Measurements from ENCODE around the gene IGF1R. TPM values are rescaled to one million over a fixed set of nuclear protein-coding genes. Genes with fewer than 3 reads are reported as not detected.

The IGF1R gene
- polyA plus RNA-seq, 1 experiment, result 36.2 TPM

GRCh38 chr15:98743177-98743576 lies 94.8 kb downstream of the IGF1R start:
- TF ChIP-seq CTCF (IDR thresholded peaks at IDR 0.05; ENCODE audit: insufficient read depth, low read depth, low read length), result no peak
- DNase-seq (ENCODE audit: low read depth), result no peak
- CTCF ChIA-PET, result no interaction called here
- no peak overlapping the region for H3K4me3 ChIP-seq (ENCODE audit: low read depth, low read length)
- H3K36me3 ChIP-seq (ENCODE audit: control insufficient read depth, insufficient read depth, low read length), result no peaks in the 10 kb centered on the region
- POLR2A ChIA-PET, result no interaction called here
- H3K27me3 ChIP-seq (ENCODE audit: control insufficient read depth, insufficient read depth, low read length), result no peaks in the 10 kb centered on the region

DNA sequence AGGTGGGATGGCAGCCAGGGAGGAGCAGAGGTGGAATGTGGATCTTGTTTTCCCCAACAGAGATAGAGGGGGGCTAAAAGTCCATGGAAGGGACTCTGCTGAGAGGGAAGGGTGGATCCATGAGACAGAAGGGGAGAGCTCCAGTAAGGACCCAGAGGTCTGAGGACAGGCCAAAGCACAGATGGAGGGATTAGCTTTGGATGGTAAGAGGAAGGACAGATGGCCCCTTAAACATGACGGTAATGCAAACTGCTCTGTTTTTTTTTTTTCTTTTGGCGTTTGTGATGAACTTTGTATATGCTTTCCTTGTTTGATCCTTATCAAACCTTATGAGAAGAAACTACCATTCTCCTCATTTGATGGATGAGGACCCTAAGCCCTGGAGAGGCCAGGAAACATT lies 96.2 kb downstream of the IGF1R start:
- no peak for DNase-seq (ENCODE audit: low read depth)
- POLR2A ChIA-PET, result interaction anchor here (0.6 kb wide), 1 partner anchor 115 kb away, joined by 10 read pairs; no protein-coding TSS in a partner anchor
- no peak overlapping the region for H3K4me3 ChIP-seq (ENCODE audit: low read depth, low read length)
- no peaks in the 10 kb centered on the region for H3K36me3 ChIP-seq (ENCODE audit: control insufficient read depth, insufficient read depth, low read length)
- no peak for TF ChIP-seq CTCF (IDR thresholded peaks at IDR 0.05; ENCODE audit: insufficient read depth, low read depth, low read length)
- CTCF ChIA-PET, result no interaction called here
- no peaks in the 10 kb centered on the region for H3K27me3 ChIP-seq (ENCODE audit: control insufficient read depth, insufficient read depth, low read length)

GRCh38 chr15:98745179-98745578 lies 96.8 kb downstream of the IGF1R start:
- no peaks in the 10 kb centered on the region for H3K27me3 ChIP-seq (ENCODE audit: control insufficient read depth, insufficient read depth, low read length)
- TF ChIP-seq CTCF (IDR thresholded peaks at IDR 0.05; ENCODE audit: insufficient read depth, low read depth, low read length), result no peak
- DNase-seq (ENCODE audit: low read depth), result no peak
- CTCF ChIA-PET, result interaction anchor here (1.2 kb wide), 1 partner anchor 21 kb away, joined by 3 read pairs; no protein-coding TSS in a partner anchor
- H3K36me3 ChIP-seq (ENCODE audit: control insufficient read depth, insufficient read depth, low read length), result no peaks in the 10 kb centered on the region
- POLR2A ChIA-PET, result no interaction called here
- H3K4me3 ChIP-seq (ENCODE audit: low read depth, low read length), result no peak overlapping the region

GRCh38 chr15:98745650-98746374 lies 97.5 kb downstream of the IGF1R start:
- Histone ChIP-seq H3K27me3 (ENCODE audit: control insufficient read depth, insufficient read depth, low read length) (no peaks in the 10 kb centered on the region), H3K36me3 (ENCODE audit: control insufficient read depth, insufficient read depth, low read length) (no peaks in the 10 kb centered on the region), H3K4me3 (ENCODE audit: low read depth, low read length) (no peak overlapping the region)
- ChIA-PET POLR2A (no interaction called here), CTCF (interaction anchor here (1.2 kb wide), 1 partner anchor 22 kb away, joined by 3 read pairs; no protein-coding TSS in a partner anchor)
- no peak for TF ChIP-seq CTCF (IDR thresholded peaks at IDR 0.05; ENCODE audit: insufficient read depth, low read depth, low read length)
- DNase-seq (ENCODE audit: low read depth), result no peak

- CTCF ChIA-PET, result interaction anchor here (1.0 kb wide), 1 partner anchor 32 kb away, joined by 3 read pairs; no protein-coding TSS in a partner anchor
- Histone ChIP-seq H3K27me3 (ENCODE audit: control insufficient read depth, insufficient read depth, low read length) (no peaks in the 10 kb centered on the region), H3K36me3 (ENCODE audit: control insufficient read depth, insufficient read depth, low read length) (no peaks in the 10 kb centered on the region), H3K4me3 (ENCODE audit: low read depth, low read length) (no peak overlapping the region)
- POLR2A ChIA-PET, result no interaction called here
- no peak for DNase-seq (ENCODE audit: low read depth)
- no peak for TF ChIP-seq CTCF (IDR thresholded peaks at IDR 0.05; ENCODE audit: insufficient read depth, low read depth, low read length)
These were observed 98.2 kb downstream of the IGF1R start for GRCh38 chr15:98746375-98747155.
